Muscle layer of duodenum (tissue), 2 donors: Measurements from ENCODE around the gene CPLANE2.
A peak's percentile ranks its signal among the peaks of the same experiment; 100 is the strongest.

Experiments used
- H3K27ac ChIP-seq: one replicate; pipeline ENCODE4 v1.7.0; 2013; ENCODE audit warnings: mild to moderate bottlenecking, low read length
- H3K27me3 ChIP-seq: one replicate; pipeline ENCODE4 v1.7.0; 2013; ENCODE audit warnings: low read depth, mild to moderate bottlenecking, control low read depth, low read length
- H3K36me3 ChIP-seq, 2 donors: one replicate each; pipeline ENCODE4 v1.7.0; 2013; ENCODE audit warnings: low read length in 2 of 2, control low read depth in 1 of 2, mild to moderate bottlenecking in 1 of 2; ENCODE audit not compliant: insufficient read depth in 2 of 2, control insufficient read depth in 1 of 2
- H3K4me1 ChIP-seq, 2 donors: one replicate each; pipeline ENCODE4 v1.7.0; 2013; ENCODE audit warnings: low read length in 2 of 2, mild to moderate bottlenecking in 2 of 2, control low read depth in 1 of 2, moderate library complexity in 1 of 2; ENCODE audit not compliant: insufficient read depth in 2 of 2, control insufficient read depth in 1 of 2
- H3K4me3 ChIP-seq, 2 donors: one replicate each; pipeline ENCODE4 v1.7.0; 2013; ENCODE audit warnings: low read length in 2 of 2, low read depth in 1 of 2, mild to moderate bottlenecking in 1 of 2
- H3K9me3 ChIP-seq, 2 donors: one replicate each; pipeline ENCODE4 v1.7.0; 2013; ENCODE audit warnings: low read length in 2 of 2, control low read depth in 1 of 2, mild to moderate bottlenecking in 1 of 2; ENCODE audit not compliant: control insufficient read depth in 1 of 2
- donor health status: healthy.

Gene CPLANE2

GRCh38 chr1:16239972-16240491, 3.0 kb upstream of the CPLANE2 start:
- H3K9me3 ChIP-seq, result no peaks in the 10 kb centered on the region
- peaks cover 8 to 26% of the 10 kb centered on the region in 2 donors for H3K4me1 ChIP-seq
- H3K4me3 ChIP-seq, result no peak overlapping the region
- H3K36me3 ChIP-seq, result no peaks in the 10 kb centered on the region
- H3K27ac ChIP-seq, result no peak overlapping the region
- no peaks in the 10 kb centered on the region for H3K27me3 ChIP-seq

GRCh38 chr1:16237343-16237830, 404 bp upstream of the CPLANE2 start:
- H3K4me3 ChIP-seq, result peak overlapping the region; percentile 68 to 79
- H3K9me3 ChIP-seq, result no peaks in the 10 kb centered on the region
- peaks cover 8 to 17% of the 10 kb centered on the region in 2 donors for H3K4me1 ChIP-seq
- H3K36me3 ChIP-seq, result peaks cover 4% of the 10 kb centered on the region in 2 donors
- peak overlapping the region; percentile 58 for H3K27ac ChIP-seq
- H3K27me3 ChIP-seq, result no peaks in the 10 kb centered on the region

GRCh38 chr1:16235944-16236510, 956 bp downstream of the CPLANE2 start:
- H3K27me3 ChIP-seq, result no peaks in the 10 kb centered on the region
- peak overlapping the region; percentile 58 for H3K27ac ChIP-seq
- H3K4me1 ChIP-seq, result peaks cover 8 to 17% of the 10 kb centered on the region in 2 donors
- no peaks in the 10 kb centered on the region for H3K9me3 ChIP-seq
- peak overlapping the region; percentile 68 to 79 for H3K4me3 ChIP-seq
- H3K36me3 ChIP-seq, result peaks cover 4 to 9% of the 10 kb centered on the region in 2 donors

GRCh38 chr1:16235347-16235746, 1.6 kb downstream of the CPLANE2 start:
- H3K27me3 ChIP-seq, result no peaks in the 10 kb centered on the region
- no peak overlapping the region for H3K27ac ChIP-seq
- H3K4me3 ChIP-seq, result no peak overlapping the region
- H3K4me1 ChIP-seq, result peaks cover 8 to 17% of the 10 kb centered on the region in 2 donors
- H3K36me3 ChIP-seq, result peaks cover 4 to 9% of the 10 kb centered on the region in 2 donors
- no peaks in the 10 kb centered on the region for H3K9me3 ChIP-seq

GRCh38 chr1:16233431-16233830, 3.6 kb downstream of the CPLANE2 start:
- peaks cover 4 to 9% of the 10 kb centered on the region in 2 donors for H3K36me3 ChIP-seq
- H3K27me3 ChIP-seq, result no peaks in the 10 kb centered on the region
- no peak overlapping the region for H3K27ac ChIP-seq
- H3K4me3 ChIP-seq, result no peak overlapping the region
- peaks cover 8 to 17% of the 10 kb centered on the region in 2 donors for H3K4me1 ChIP-seq
- H3K9me3 ChIP-seq, result no peaks in the 10 kb centered on the region

GRCh38 chr1:16232316-16232710, 4.7 kb downstream of the CPLANE2 start:
- H3K27me3 ChIP-seq, result peaks cover 6% of the 10 kb centered on the region
- no peak overlapping the region for H3K27ac ChIP-seq
- no peaks in the 10 kb centered on the region for H3K9me3 ChIP-seq
- H3K4me1 ChIP-seq, result peaks cover 4 to 14% of the 10 kb centered on the region in 2 donors
- H3K36me3 ChIP-seq, result peaks cover 4 to 9% of the 10 kb centered on the region in 2 donors
- no peak overlapping the region for H3K4me3 ChIP-seq

- peaks cover 7% of the 10 kb centered on the region for H3K27me3 ChIP-seq
- no peaks in the 10 kb centered on the region for H3K9me3 ChIP-seq
- no peak overlapping the region for H3K4me3 ChIP-seq
- peaks cover 4 to 9% of the 10 kb centered on the region in 2 donors for H3K36me3 ChIP-seq
- peaks cover 4 to 17% of the 10 kb centered on the region in 2 donors for H3K4me1 ChIP-seq
- H3K27ac ChIP-seq, result no peak overlapping the region
Measured at GRCh38 chr1:16231331-16232315, 5.4 kb downstream of the CPLANE2 start.

GRCh38 chr1:16230744-16231143, 6.2 kb downstream of the CPLANE2 start:
- Histone ChIP-seq H3K36me3 (peaks cover 4 to 9% of the 10 kb centered on the region in 2 donors), H3K27me3 (peaks cover 13% of the 10 kb centered on the region)

GRCh38 chr1:16229976-16230740, 6.8 kb downstream of the CPLANE2 start:
- H3K36me3 ChIP-seq, result peaks cover 4 to 9% of the 10 kb centered on the region in 2 donors
- H3K27ac ChIP-seq, result no peak overlapping the region
- peaks cover 0 to 9% of the 10 kb centered on the region in 2 donors for H3K4me1 ChIP-seq
- H3K27me3 ChIP-seq, result peaks cover 13% of the 10 kb centered on the region
- H3K4me3 ChIP-seq, result no peak overlapping the region
- H3K9me3 ChIP-seq, result no peaks in the 10 kb centered on the region

More at GRCh38 chr1:16230744-16231143, 6.2 kb downstream of the CPLANE2 start:
- no peak overlapping the region for H3K27ac ChIP-seq
- no peaks in the 10 kb centered on the region for H3K9me3 ChIP-seq
- no peak overlapping the region for H3K4me3 ChIP-seq
- H3K4me1 ChIP-seq, result peaks cover 0 to 9% of the 10 kb centered on the region in 2 donors

GRCh38 chr1:16226490-16227179, 10.3 kb downstream of the CPLANE2 start:
- Histone ChIP-seq H3K4me3 (peak overlapping the region in 1 of 2 donors; percentile 25), H3K27ac (no peak overlapping the region)

More at GRCh38 chr1:16226490-16227179, 10.3 kb downstream of the CPLANE2 start:
- Histone ChIP-seq H3K27me3 (peaks cover 13% of the 10 kb centered on the region), H3K36me3 (no peaks in the 10 kb centered on the region), H3K4me1 (peaks cover 0 to 9% of the 10 kb centered on the region in 2 donors), H3K9me3 (no peaks in the 10 kb centered on the region)
